HCT116 (cell line): ENCODE measurements around the gene SCN4A. TPM values are rescaled to one million over a fixed set of nuclear protein-coding genes. Genes with fewer than 3 reads are reported as not detected.

Experiments used
- ATAC-seq: fragments of 200-7000 bp; cut with Tn5 transposase; 2 replicates; pipeline ENCODE4 v1.9.1; 2020; ENCODE audit warnings: mild to moderate bottlenecking, moderate library complexity
- BruUV-seq: library from RNA; stranded (reverse); fragments of 400-500 nt; replicated peaks from 2 replicates; lab custom pipeline; 2021; lab: Mats Ljungman, UMichigan
- CTCF ChIA-PET: fragments of 300-600 bp; sonication (Branson Sonifier 250); formaldehyde crosslinking; loops from one replicate; lab custom pipeline; 2021; ENCODE audit warnings: antibody characterized with exemption; lab: Charles Lee
- POLR2A ChIA-PET: fragments of 300-600, 350-600 bp; sonication (Branson Sonifier 250); formaldehyde crosslinking; loops from one replicate; lab custom pipeline; 2021; ENCODE audit warnings: antibody characterized with exemption; lab: Charles Lee
- RAD21 ChIA-PET, 2 experiments: fragments of 300-600 bp; sonication (Branson Sonifier 250); formaldehyde crosslinking; loops; one replicate each; lab custom pipeline; 2023; ENCODE audit warnings: low total read pairs in 2 of 2; ENCODE audit not compliant: uncharacterized antibody in 2 of 2, unreplicated experiment in 2 of 2, low non-redundant PET in 1 of 2; lab: Charles Lee
- DNase-seq: peaks from one replicate; pipeline ENCODE4 v3.0.0-alpha.2; 2010; ENCODE audit warnings: low read depth, low spot score
- H2AFZ ChIP-seq: fragments of 200-600 bp; shearing (Covaris generic), sonication (generic); 2 replicates; pipeline ENCODE4 v1.6.1; 2017; ENCODE audit warnings: low read depth, mixed run types, mixed read lengths, antibody characterized with exemption, low read length; ENCODE audit not compliant: poor library complexity, severe bottlenecking
- H3K27ac ChIP-seq: 2 replicates; pipeline ENCODE4 v1.5.1; 2012; ENCODE audit warnings: low read depth, low read length
- H3K27me3 ChIP-seq: fragments of 200-600 bp; sonication (generic); 2 replicates; pipeline ENCODE4 v1.6.1; 2016; ENCODE audit warnings: mixed run types, low read length, mixed read lengths; ENCODE audit not compliant: insufficient read depth
- H3K36me3 ChIP-seq, 2 experiments: fragments of 200-500 bp in 1 of 2; fragments of 200-600 bp in 1 of 2; sonication (Bioruptor generic) in 1 of 2; sonication (generic) in 1 of 2; 2 replicates each; pipeline versions ENCODE4 v1.5.1 to v1.6.1; 2014 to 2016; ENCODE audit warnings: low read length in 2 of 2, inconsistent platforms in 1 of 2, mixed read lengths in 1 of 2, mixed run types in 1 of 2; ENCODE audit not compliant: insufficient read depth in 2 of 2, control insufficient read depth in 1 of 2
- H3K4me1 ChIP-seq, 2 experiments: fragments of 200-600 bp in 1 of 2; sonication (generic) in 1 of 2; 2 replicates each; pipeline versions ENCODE4 v1.5.1 to v1.6.1; 2012 to 2017; ENCODE audit warnings: low read length in 2 of 2, inconsistent platforms in 1 of 2, mild to moderate bottlenecking in 1 of 2, mixed read lengths in 1 of 2, mixed run types in 1 of 2, moderate library complexity in 1 of 2; ENCODE audit not compliant: insufficient read depth in 2 of 2, control insufficient read depth in 1 of 2
- H3K4me2 ChIP-seq: fragments of 200-600 bp; sonication (generic); 2 replicates; pipeline ENCODE4 v1.6.1; 2017; ENCODE audit warnings: mixed run types, low read length, mixed read lengths
- H3K4me3 ChIP-seq, 2 experiments: fragments of 200-600 bp in 1 of 2; sonication (generic) in 1 of 2; replicated peaks in 1 of 2; 2 replicates each; pipeline ENCODE4 v1.5.1; 2011 to 2016; ENCODE audit warnings: low read length in 2 of 2, control low read depth in 1 of 2, low read depth in 1 of 2, mild to moderate bottlenecking in 1 of 2, mixed read lengths in 1 of 2, mixed run types in 1 of 2
- H3K79me2 ChIP-seq: fragments of 200-600 bp; sonication (generic); 2 replicates; pipeline ENCODE4 v1.6.1; 2017; ENCODE audit warnings: mild to moderate bottlenecking, mixed run types, low read length, moderate library complexity, mixed read lengths; ENCODE audit not compliant: insufficient read depth
- H3K9ac ChIP-seq: fragments of 200-600 bp; sonication (generic); 2 replicates; pipeline ENCODE4 v1.6.1; 2016; ENCODE audit warnings: low read length, mixed read lengths
- H3K9me2 ChIP-seq: fragments of 200-600 bp; sonication (generic), shearing (Covaris generic); 2 replicates; pipeline ENCODE4 v1.6.1; 2017; ENCODE audit warnings: mixed run types, mild to moderate bottlenecking, moderate library complexity; ENCODE audit not compliant: insufficient read depth
- H3K9me3 ChIP-seq, 2 experiments: fragments of 200-500 bp in 1 of 2; fragments of 200-600 bp in 1 of 2; sonication (Bioruptor generic) in 1 of 2; sonication (generic) in 1 of 2; 2 replicates each; pipeline ENCODE4 v1.6.1; 2014 to 2017; ENCODE audit warnings: low read length in 2 of 2, mixed read lengths in 2 of 2, inconsistent platforms in 1 of 2, low read depth in 1 of 2, mild to moderate bottlenecking in 1 of 2, mixed run types in 1 of 2, moderate library complexity in 1 of 2; ENCODE audit not compliant: control insufficient read depth in 1 of 2, insufficient read depth in 1 of 2
- H4K20me1 ChIP-seq: fragments of 200-600 bp; sonication (generic), shearing (Covaris generic); 2 replicates; pipeline ENCODE4 v1.6.1; 2017; ENCODE audit warnings: mixed run types, mild to moderate bottlenecking, moderate library complexity; ENCODE audit not compliant: insufficient read depth
- EGR1 ChIP-seq: IDR thresholded peaks from 2 replicates; pipeline ENCODE4 v1.6.1; 2012; ENCODE audit warnings: low read depth
- ELF1 ChIP-seq: IDR thresholded peaks from 2 replicates; pipeline ENCODE4 v1.6.1; 2012; ENCODE audit warnings: low read depth, borderline replicate concordance
- EZH2 ChIP-seq: fragments of 200-600 bp; sonication (generic); IDR thresholded peaks from 2 replicates; pipeline ENCODE4 v1.6.1; 2017; ENCODE audit warnings: antibody characterized with exemption, mixed run types
- POLR2A ChIP-seq: IDR thresholded peaks from 2 replicates; pipeline ENCODE4 v1.7.0; 2011; ENCODE audit warnings: borderline replicate concordance; ENCODE audit not compliant: insufficient read depth, insufficient read length; ENCODE audit errors: extremely low read depth
- SIN3A ChIP-seq: IDR thresholded peaks from 2 replicates; pipeline ENCODE4 v1.6.1; 2012; ENCODE audit warnings: low read depth
- SP1 ChIP-seq: IDR thresholded peaks from 2 replicates; pipeline ENCODE4 v1.6.1; 2012; ENCODE audit warnings: low read depth
- YY1 ChIP-seq: IDR thresholded peaks from 2 replicates; pipeline ENCODE4 v1.6.1; 2011; ENCODE audit warnings: low read length, low read depth, moderate library complexity, mild to moderate bottlenecking; ENCODE audit not compliant: insufficient replicate concordance; ENCODE audit errors: extremely low read depth
- ZBTB33 ChIP-seq: IDR thresholded peaks from 2 replicates; pipeline ENCODE4 v1.6.1; 2011; ENCODE audit warnings: mild to moderate bottlenecking, low read length, moderate library complexity; ENCODE audit not compliant: insufficient replicate concordance; ENCODE audit errors: extremely low read depth
- ZFX ChIP-seq: fragments of 450-650 bp; IDR thresholded peaks from 2 replicates; pipeline ENCODE4 v1.6.1; 2017
- ZNF274 ChIP-seq: fragments of 200-500 bp; sonication (Bioruptor generic); IDR thresholded peaks from 2 replicates; pipeline ENCODE4 v1.6.1; 2014; ENCODE audit warnings: mild to moderate bottlenecking, low read depth, low read length, inconsistent platforms
- intact Hi-C: fragments of 100-400 bp; cut with micrococcal nuclease; formaldehyde crosslinking; loops from 2 replicates; pipeline ENCODE4 v1.10.0; 2022
- total RNA-seq: library from RNA; stranded (reverse); gene quantifications from one replicate; pipeline ENCODE4 v1.2.1, GENCODE V29; 2021; ENCODE audit not compliant: unreplicated experiment

The SCN4A gene
- total RNA-seq, 1 experiment from 2014 or later, result 2.7 TPM

DNA sequence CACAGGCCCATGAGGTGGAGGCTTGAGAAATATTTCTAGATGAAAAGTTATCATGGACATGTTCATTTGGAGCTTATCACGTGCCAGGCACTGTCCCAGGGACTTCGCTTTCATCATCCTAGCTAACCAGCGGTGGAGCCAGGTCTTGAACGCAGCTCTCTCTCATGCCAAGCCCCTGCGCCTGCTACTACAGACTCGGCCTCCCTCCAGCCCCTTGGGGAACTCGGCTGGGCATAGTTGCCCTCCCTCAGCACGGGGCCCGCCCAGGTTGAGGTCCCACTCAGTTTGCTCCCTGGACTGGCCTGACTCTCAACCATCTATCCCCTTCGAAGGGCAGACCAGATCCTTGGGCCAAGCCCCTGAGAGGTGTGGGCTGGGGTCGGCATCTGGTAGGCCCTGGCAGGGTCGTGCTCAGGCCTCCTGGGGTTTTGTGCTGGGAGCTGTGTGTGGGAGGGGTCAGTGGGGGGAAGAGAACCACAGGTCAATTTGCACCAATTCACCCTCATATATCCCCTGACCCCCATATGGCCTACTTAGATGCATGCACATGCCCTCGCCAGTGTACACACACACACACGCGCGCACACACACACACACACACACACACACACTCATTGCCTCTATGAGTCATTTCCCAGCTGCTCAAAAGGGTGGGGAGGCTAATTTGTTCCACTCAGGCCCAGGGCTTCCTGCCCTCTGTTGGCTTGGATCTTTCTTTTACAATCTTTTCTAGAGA is 12.1 kb upstream of the SCN4A start (continued):
- TF ChIP-seq ZBTB33, result no peak

GRCh38 chr17:63984236-63984635 is 11.5 kb upstream of the SCN4A start:
- RAD21 ChIA-PET, result no interaction called here
- H3K4me2 ChIP-seq, result no peak overlapping the region
- intact Hi-C loops, result no loop called here

More at GRCh38 chr17:63984236-63984635, 11.5 kb upstream of the SCN4A start:
- Histone ChIP-seq H4K20me1 (no peaks in the 10 kb centered on the region), H3K9me2 (no peaks in the 10 kb centered on the region), H3K36me3 (no peaks in the 10 kb centered on the region), H3K9me3 (0 out of 4 replicates have a peak, but pooled peaks cover 0 to 4% of the 10 kb centered on the region in 2 experiments), H2AFZ (no peak overlapping the region), H3K4me3 (no peak overlapping the region), H3K4me1 (peaks cover 5 to 16% of the 10 kb centered on the region in 2 experiments), H3K9ac (no peak overlapping the region), H3K27ac (no peak overlapping the region), H3K79me2 (no peaks in the 10 kb centered on the region), H3K27me3 (no peaks in the 10 kb centered on the region)
- BruUV-seq, result no TSS peak
- ATAC-seq (no peak), DNase-seq (no peak)
- POLR2A ChIA-PET, result no interaction called here
- CTCF ChIA-PET, result interaction anchor here (1.0 to 7.3 kb wide), 5 partner anchors 10 to 65 kb away, joined by 4 to 77 read pairs (median 5); partner anchors contain the start of gene GH1
- no peak for TF ChIP-seq ELF1
- TF ChIP-seq SIN3A, result no peak
- TF ChIP-seq YY1, result no peak
- no peak for TF ChIP-seq POLR2A
- no peak for TF ChIP-seq ZBTB33
- TF ChIP-seq ZFX, result no peak
- TF ChIP-seq SP1, result no peak
- no peak for TF ChIP-seq EZH2
- TF ChIP-seq ZNF274, result no peak
- no peak for TF ChIP-seq EGR1
